Peyer's patch (tissue), 4 donors: ENCODE data around the gene BACH1.

Source experiments
- POLR2A ChIP-seq, 2 donors: fragments of 450-650 bp; IDR thresholded peaks; one replicate each; pipeline ENCODE4 v1.5.1; 2017; ENCODE audit warnings: antibody characterized with exemption in 2 of 2, mild to moderate bottlenecking in 2 of 2, moderate library complexity in 2 of 2
- TF ChIP-seq, protein P1 (sequence below), 6 experiments: fragments of 450-650 bp in 4 of 6; fragments of 200-600 bp in 2 of 6; sonication (generic) in 1 of 6; IDR thresholded peaks; one replicate each; pipeline ENCODE4 v1.5.1; 2017 to 2019; ENCODE audit warnings: antibody characterized with exemption in 6 of 6, mild to moderate bottlenecking in 3 of 6, moderate library complexity in 1 of 6

DNA sequence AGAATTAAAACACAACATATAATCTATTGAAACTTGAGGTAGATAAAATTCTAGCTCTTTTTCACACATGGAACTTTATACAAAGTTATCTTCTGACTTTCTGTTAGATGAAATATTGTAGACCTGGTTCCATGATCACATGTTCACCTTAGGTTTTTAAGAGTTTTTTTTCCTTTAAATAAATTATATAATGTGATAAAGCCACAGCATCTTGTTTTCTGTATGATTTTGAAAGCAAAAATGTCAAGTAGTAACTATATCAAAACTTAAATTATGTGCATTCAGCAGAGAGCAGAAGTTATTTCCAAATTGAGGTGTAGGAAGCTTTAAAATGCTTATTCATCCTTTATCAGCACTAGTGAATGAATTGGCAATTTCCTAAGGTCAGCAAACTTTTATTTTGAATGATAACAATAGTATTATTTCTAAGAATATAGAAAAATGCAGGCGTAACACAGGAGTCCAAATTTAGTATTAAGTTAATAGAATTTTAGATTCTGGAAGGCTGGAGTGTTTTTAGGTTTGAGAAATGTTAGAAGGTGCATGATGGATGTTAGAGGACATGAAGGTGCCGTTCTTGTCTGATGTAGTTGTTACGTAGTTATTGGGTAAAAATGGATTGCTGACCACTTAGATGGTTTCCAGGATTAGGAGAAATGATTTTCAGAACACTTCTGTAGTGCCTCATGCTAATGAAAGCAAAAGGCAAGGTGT, 17.5 kb downstream of the BACH1 start:
- TF ChIP-seq, protein P1, sequence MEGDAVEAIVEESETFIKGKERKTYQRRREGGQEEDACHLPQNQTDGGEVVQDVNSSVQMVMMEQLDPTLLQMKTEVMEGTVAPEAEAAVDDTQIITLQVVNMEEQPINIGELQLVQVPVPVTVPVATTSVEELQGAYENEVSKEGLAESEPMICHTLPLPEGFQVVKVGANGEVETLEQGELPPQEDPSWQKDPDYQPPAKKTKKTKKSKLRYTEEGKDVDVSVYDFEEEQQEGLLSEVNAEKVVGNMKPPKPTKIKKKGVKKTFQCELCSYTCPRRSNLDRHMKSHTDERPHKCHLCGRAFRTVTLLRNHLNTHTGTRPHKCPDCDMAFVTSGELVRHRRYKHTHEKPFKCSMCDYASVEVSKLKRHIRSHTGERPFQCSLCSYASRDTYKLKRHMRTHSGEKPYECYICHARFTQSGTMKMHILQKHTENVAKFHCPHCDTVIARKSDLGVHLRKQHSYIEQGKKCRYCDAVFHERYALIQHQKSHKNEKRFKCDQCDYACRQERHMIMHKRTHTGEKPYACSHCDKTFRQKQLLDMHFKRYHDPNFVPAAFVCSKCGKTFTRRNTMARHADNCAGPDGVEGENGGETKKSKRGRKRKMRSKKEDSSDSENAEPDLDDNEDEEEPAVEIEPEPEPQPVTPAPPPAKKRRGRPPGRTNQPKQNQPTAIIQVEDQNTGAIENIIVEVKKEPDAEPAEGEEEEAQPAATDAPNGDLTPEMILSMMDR (IDR thresholded peaks at IDR 0.05), result no peak
- TF ChIP-seq POLR2A (IDR thresholded peaks at IDR 0.05), result no peak
